MM.1S (cell line): Measurements from ENCODE around the gene KIAA1671.

Source experiments
- CTCF ChIP-seq: fragments of 300-600 bp; sonication (generic); IDR thresholded peaks from 2 replicates; pipeline ENCODE4 v1.5.1; 2016; ENCODE audit warnings: antibody characterized with exemption, low read length, mixed read lengths
- EZH2phosphoT487 ChIP-seq: fragments of 300-600 bp; sonication (generic); IDR thresholded peaks from 2 replicates; pipeline ENCODE4 v1.6.1; 2018; ENCODE audit warnings: antibody characterized with exemption, low read length

GRCh38 chr22:25061605-25062376 is 109.3 kb downstream of the KIAA1671 start:
- TF ChIP-seq CTCF (no peak), EZH2phosphoT487 (no peak)
